ENCODE measurements around the gene ANK3. TPM values are rescaled to one million over a fixed set of nuclear protein-coding genes. Genes with fewer than 3 reads are reported as not detected.

Gene ANK3
- polyA plus RNA-seq, 3 donors = not detected

- H3K4me3 ChIP-seq (replicated peaks in 1 of 3; ENCODE audit: low read depth in 2 of 3, low read length in 3 of 3) = no peak overlapping the region
- Mint-ChIP-seq H3K4me1 (peaks cover 12% of the 10 kb centered on the region), H3K27ac (no peak overlapping the region), H3K9me3 (peaks cover 0 to 2% (median 0%) of the 10 kb centered on the region in 7 donors), H3K4me3 (no peak overlapping the region), H3K36me3 (no peaks in the 10 kb centered on the region), H3K27me3 (ENCODE audit: low read depth in 3 of 3) (no peaks in the 10 kb centered on the region)
- peaks cover 6 to 12% of the 10 kb centered on the region in 2 donors for H3K4me1 ChIP-seq (ENCODE audit: control insufficient read depth in 1 of 2, insufficient read depth in 2 of 2, low read length in 2 of 2)
- TF ChIP-seq CTCF (IDR thresholded peaks at IDR 0.05) = no peak
- peak in 1 of 3 donors; percentile 4 for DNase-seq
- H3K79me2 ChIP-seq (ENCODE audit: insufficient read depth, low read length) = no peaks in the 10 kb centered on the region
- H3K9me3 ChIP-seq (replicated peaks in 1 of 2; ENCODE audit: control insufficient read depth in 1 of 2, insufficient read depth in 1 of 2, low read length in 2 of 2) = no peaks in the 10 kb centered on the region
- H4K20me1 ChIP-seq (ENCODE audit: insufficient read depth, low read length) = no peaks in the 10 kb centered on the region
- no peak overlapping the region for H3K9ac ChIP-seq (ENCODE audit: insufficient read depth, low read length, poor library complexity, severe bottlenecking)
- H3K27ac ChIP-seq (ENCODE audit: low read depth in 1 of 2, low read length in 2 of 2) = no peak overlapping the region
- H3K36me3 ChIP-seq (replicated peaks in 1 of 2; ENCODE audit: control insufficient read depth in 1 of 2, insufficient read depth in 2 of 2, low read length in 2 of 2) = no peaks in the 10 kb centered on the region
- no peak overlapping the region for H2AFZ ChIP-seq (ENCODE audit: insufficient read depth, low read depth, low read length, poor library complexity, severe bottlenecking)
- H3K4me2 ChIP-seq (replicated peaks; ENCODE audit: extremely low read depth, low read length, poor library complexity, severe bottlenecking) = no peak overlapping the region
- WGBS (ENCODE audit: insufficient coverage) = no CpG with 5 or more reads among the region's 1 CpG
- intact Hi-C loops (cut with micrococcal nuclease) = no loop called here
- no peaks in the 10 kb centered on the region for H3K27me3 ChIP-seq (ENCODE audit: control insufficient read depth in 2 of 2, insufficient read depth in 2 of 2, low read length in 2 of 2)
These were observed 395.7 kb downstream of the ANK3 start for GRCh38 chr10:59993931-59994330.

- Histone ChIP-seq H3K4me3 (replicated peaks in 1 of 3; ENCODE audit: low read depth in 2 of 3, low read length in 3 of 3) (peak overlapping the region; percentile 21 to 59 (median 27)), H3K36me3 (replicated peaks in 1 of 2; ENCODE audit: control insufficient read depth in 1 of 2, insufficient read depth in 2 of 2, low read length in 2 of 2) (no peaks in the 10 kb centered on the region), H3K9ac (ENCODE audit: insufficient read depth, low read length, poor library complexity, severe bottlenecking) (no peak overlapping the region), H3K79me2 (ENCODE audit: insufficient read depth, low read length) (no peaks in the 10 kb centered on the region), H3K27ac (ENCODE audit: low read depth in 1 of 2, low read length in 2 of 2) (peak overlapping the region in 1 of 2 donors; percentile 29), H3K27me3 (ENCODE audit: control insufficient read depth in 2 of 2, insufficient read depth in 2 of 2, low read length in 2 of 2) (no peaks in the 10 kb centered on the region), H3K4me2 (replicated peaks; ENCODE audit: extremely low read depth, low read length, poor library complexity, severe bottlenecking) (peak overlapping the region; percentile 70), H3K9me3 (replicated peaks in 1 of 2; ENCODE audit: control insufficient read depth in 1 of 2, insufficient read depth in 1 of 2, low read length in 2 of 2) (no peaks in the 10 kb centered on the region), H2AFZ (ENCODE audit: insufficient read depth, low read depth, low read length, poor library complexity, severe bottlenecking) (no peak overlapping the region), H4K20me1 (ENCODE audit: insufficient read depth, low read length) (no peaks in the 10 kb centered on the region), H3K4me1 (ENCODE audit: control insufficient read depth in 1 of 2, insufficient read depth in 2 of 2, low read length in 2 of 2) (peaks cover 6 to 12% of the 10 kb centered on the region in 2 donors)
- intact Hi-C loops (cut with micrococcal nuclease) = no loop called here
- peaks cover 12% of the 10 kb centered on the region for H3K4me1 Mint-ChIP-seq
- TF ChIP-seq CTCF (IDR thresholded peaks at IDR 0.05) = no peak
- peak; percentile 78 to 88 (median 83) for DNase-seq
- peaks cover 0 to 2% (median 0%) of the 10 kb centered on the region in 7 donors for H3K9me3 Mint-ChIP-seq
- H3K4me3 Mint-ChIP-seq = peak overlapping the region; percentile 60 to 88
- WGBS (ENCODE audit: insufficient coverage) = no CpG with 5 or more reads among the region's 3 CpGs
- H3K27me3 Mint-ChIP-seq (ENCODE audit: low read depth in 3 of 3) = no peaks in the 10 kb centered on the region
- no peaks in the 10 kb centered on the region for H3K36me3 Mint-ChIP-seq
- H3K27ac Mint-ChIP-seq = peak overlapping the region in 6 of 7 donors; percentile 21 to 84 (median 77)
These were observed 398.0 kb downstream of the ANK3 start for GRCh38 chr10:59991661-59992060.

Measured in CD14-positive monocyte (primary cell).